ENCODE data around the gene EFCAB6. TPM values are rescaled to one million over a fixed set of nuclear protein-coding genes. Genes with fewer than 3 reads are reported as not detected.

The EFCAB6 gene
- total and polyA plus RNA-seq, 2 of the 13 experiments (the other 11 are each of a cell fraction or from before 2014, with no cell fraction given) = not detected

- TF ChIP-seq E2F1 (CRISPR knock-in tag; IDR thresholded peaks at IDR 0.05) (no peak), FLYWCH1 (CRISPR knock-in tag; IDR thresholded peaks at IDR 0.05) (no peak), ADNP (CRISPR knock-in tag; IDR thresholded peaks at IDR 0.05) (no peak), HNF4A (CRISPR knock-in tag; IDR thresholded peaks at IDR 0.05) (no peak), TRAFD1 (CRISPR knock-in tag; IDR thresholded peaks at IDR 0.05; ENCODE audit: borderline replicate concordance) (no peak), ZBTB3 (CRISPR knock-in tag; IDR thresholded peaks at IDR 0.05; ENCODE audit: borderline replicate concordance, low read depth) (no peak)
These were observed 16.6 kb upstream of the EFCAB6 start (continued) for GRCh38 chr22:43828725-43828997.

- H3K27ac ChIP-seq (ENCODE audit: extremely low read length, insufficient read depth, low read length) = no peak overlapping the region
- intact Hi-C loops (cut with micrococcal nuclease; ENCODE audit: unreplicated experiment) = no loop called here
- no TSS peak for BruUV-seq (replicated peaks)
- CTCF ChIA-PET (ENCODE audit: low intra/inter-chr PET ratio, low total read pairs) = no interaction called here
- H3K4me2 ChIP-seq (ENCODE audit: low read depth, low read length) = no peak overlapping the region
- no peaks in the 10 kb centered on the region for H3K79me2 ChIP-seq (ENCODE audit: insufficient read depth, low read length)
- WGBS (ENCODE audit: low lambda C conversion rate) = 35% methylated on average over 11 of the region's 16 CpGs
- H3K4me1 ChIP-seq (ENCODE audit: insufficient read depth, low read length) = peaks cover 11% of the 10 kb centered on the region
- ATAC-seq = no peak
- POLR2A ChIA-PET = no interaction called here
- H3K9ac ChIP-seq (ENCODE audit: insufficient read depth, low read depth, low read length) = no peak overlapping the region
- peaks cover 5 to 35% of the 10 kb centered on the region in 2 experiments; a peak in 4 of 5 replicates for H3K27me3 ChIP-seq (ENCODE audit: control insufficient read depth in 1 of 2, insufficient read depth in 2 of 2, low read length in 2 of 2)
- DNase-seq (ENCODE audit: low spot score) = no peak
- H4K20me1 ChIP-seq (ENCODE audit: insufficient read depth, low read length) = no peaks in the 10 kb centered on the region
- H3K36me3 ChIP-seq (replicated peaks in 1 of 2; ENCODE audit: control insufficient read depth in 1 of 2, insufficient read depth in 2 of 2, low read length in 2 of 2) = no peaks in the 10 kb centered on the region
- in situ Hi-C loops (cut with HindIII; ENCODE audit: extremely low pct_ligation_motif_present, low pct_unique_long_range_greater_than_20kb) = no loop called here
- H2AFZ ChIP-seq (ENCODE audit: low read length) = no peak overlapping the region
- H3K4me3 ChIP-seq (replicated peaks in 1 of 3; ENCODE audit: insufficient read depth in 1 of 3, low read depth in 2 of 3, low read length in 3 of 3) = no peak overlapping the region
- no peak for FAIRE-seq
- TF ChIP-seq ZNF552 (CRISPR knock-in tag; IDR thresholded peaks at IDR 0.05; ENCODE audit: borderline replicate concordance) (no peak), CTCF (CRISPR knock-in tag; IDR thresholded peaks at IDR 0.05) (0 out of 2 replicates have a peak, but pooled peaks have one; percentile 6)
- H3K9me3 ChIP-seq (ENCODE audit: low read length) = no peaks in the 10 kb centered on the region
These were observed 16.0 kb upstream of the EFCAB6 start for GRCh38 chr22:43827926-43828724.

Data from HepG2 (cell line).